CD4-positive, alpha-beta T cell (primary cell): ENCODE results near the gene ZHX3. TPM values are rescaled to one million over a fixed set of nuclear protein-coding genes. Genes with fewer than 3 reads are reported as not detected.

Experiments used
- ATAC-seq: fragments of 200-7000 bp; cut with Tn5 transposase; one replicate; pipeline ENCODE4 v1.10.0; 2022; ENCODE audit warnings: mild to moderate bottlenecking; ENCODE audit not compliant: poor library complexity
- CTCF ChIA-PET: fragments of 350-600 bp; sonication (Branson Sonifier 250); formaldehyde crosslinking; loops from one replicate; lab custom pipeline; 2021; ENCODE audit warnings: antibody characterized with exemption, inconsistent platforms; lab: Charles Lee
- POLR2A ChIA-PET: fragments of 350-600 bp; sonication (Branson Sonifier 250); formaldehyde crosslinking; loops from one replicate; lab custom pipeline; 2021; ENCODE audit warnings: antibody characterized with exemption, inconsistent platforms; lab: Charles Lee
- DNase-seq, 14 experiments: peaks; one replicate each; pipeline ENCODE4 v3.0.0-alpha.2; 2013 to 2020; ENCODE audit warnings: mixed read lengths in 2 of 14
- H3K27ac ChIP-seq, 2 donors: one replicate each; pipeline versions ENCODE4 v1.5.1 to v1.7.0; 2013; ENCODE audit warnings: low read length in 2 of 2, low read depth in 1 of 2, mild to moderate bottlenecking in 1 of 2
- H3K27me3 ChIP-seq, 2 experiments: 1 replicate in 1 of 2; 2 replicates in 1 of 2; pipeline versions ENCODE4 v1.6.1 to v1.7.0; 2013; ENCODE audit warnings: low read length in 2 of 2, control low read depth in 1 of 2, mild to moderate bottlenecking in 1 of 2, moderate library complexity in 1 of 2; ENCODE audit not compliant: insufficient read depth in 2 of 2, control insufficient read depth in 1 of 2
- H3K36me3 ChIP-seq: one replicate; pipeline ENCODE4 v1.6.1; 2013; ENCODE audit warnings: low read length, control low read depth; ENCODE audit not compliant: insufficient read depth
- H3K4me1 ChIP-seq: one replicate; pipeline ENCODE4 v1.6.1; 2013; ENCODE audit warnings: low read length, control low read depth; ENCODE audit not compliant: insufficient read depth
- H3K4me3 ChIP-seq: one replicate; pipeline ENCODE4 v1.5.1; 2013; ENCODE audit warnings: mild to moderate bottlenecking, low read length, moderate library complexity
- H3K9me3 ChIP-seq, 2 experiments: 1 replicate in 1 of 2; 2 replicates in 1 of 2; pipeline versions ENCODE4 v1.6.1 to v1.7.0; 2013; ENCODE audit warnings: low read length in 2 of 2, mild to moderate bottlenecking in 2 of 2, control low read depth in 1 of 2, moderate library complexity in 1 of 2; ENCODE audit not compliant: control insufficient read depth in 1 of 2, insufficient read depth in 1 of 2
- H3K27ac Mint-ChIP-seq: one replicate; pipeline ENCODE4 v1.8.0; 2020; ENCODE audit warnings: mixed read lengths
- H3K27me3 Mint-ChIP-seq: one replicate; pipeline ENCODE4 v1.8.0; 2021; ENCODE audit warnings: mixed read lengths
- H3K36me3 Mint-ChIP-seq: one replicate; pipeline ENCODE4 v1.8.0; 2021; ENCODE audit warnings: low read depth, mixed read lengths
- H3K4me1 Mint-ChIP-seq: one replicate; pipeline ENCODE4 v1.8.0; 2021; ENCODE audit warnings: low read depth, mixed read lengths
- H3K4me3 Mint-ChIP-seq: one replicate; pipeline ENCODE4 v1.8.0; 2020; ENCODE audit warnings: mild to moderate bottlenecking, mixed read lengths
- H3K9me3 Mint-ChIP-seq: one replicate; pipeline ENCODE4 v1.8.0; 2020; ENCODE audit warnings: mixed read lengths
- intact Hi-C, 2 experiments: fragments of 100-400 bp; cut with DNase I in 1 of 2; cut with micrococcal nuclease in 1 of 2; formaldehyde crosslinking; loops; one replicate each; pipeline versions ENCODE4 v1.15.1 to v1.9.0; 2023 to 2025; cut with DNase I, micrococcal nuclease
- total RNA-seq, 174 experiments: library from RNA in 2 of 174; stranded (reverse) in 2 of 174; gene quantifications; one replicate each; pipeline ENCODE4 v1.2.3 and lab custom pipeline; 2021 to 2026
- TF ChIP-seq, protein P1 (sequence below): fragments of 200-600 bp; IDR thresholded peaks from one replicate; pipeline ENCODE4 v1.8.0; 2022; ENCODE audit warnings: antibody characterized with exemption, mild to moderate bottlenecking

The ZHX3 gene
- total RNA-seq, 2 experiments from 2014 or later: 6.6 to 7.6 TPM

DNA sequence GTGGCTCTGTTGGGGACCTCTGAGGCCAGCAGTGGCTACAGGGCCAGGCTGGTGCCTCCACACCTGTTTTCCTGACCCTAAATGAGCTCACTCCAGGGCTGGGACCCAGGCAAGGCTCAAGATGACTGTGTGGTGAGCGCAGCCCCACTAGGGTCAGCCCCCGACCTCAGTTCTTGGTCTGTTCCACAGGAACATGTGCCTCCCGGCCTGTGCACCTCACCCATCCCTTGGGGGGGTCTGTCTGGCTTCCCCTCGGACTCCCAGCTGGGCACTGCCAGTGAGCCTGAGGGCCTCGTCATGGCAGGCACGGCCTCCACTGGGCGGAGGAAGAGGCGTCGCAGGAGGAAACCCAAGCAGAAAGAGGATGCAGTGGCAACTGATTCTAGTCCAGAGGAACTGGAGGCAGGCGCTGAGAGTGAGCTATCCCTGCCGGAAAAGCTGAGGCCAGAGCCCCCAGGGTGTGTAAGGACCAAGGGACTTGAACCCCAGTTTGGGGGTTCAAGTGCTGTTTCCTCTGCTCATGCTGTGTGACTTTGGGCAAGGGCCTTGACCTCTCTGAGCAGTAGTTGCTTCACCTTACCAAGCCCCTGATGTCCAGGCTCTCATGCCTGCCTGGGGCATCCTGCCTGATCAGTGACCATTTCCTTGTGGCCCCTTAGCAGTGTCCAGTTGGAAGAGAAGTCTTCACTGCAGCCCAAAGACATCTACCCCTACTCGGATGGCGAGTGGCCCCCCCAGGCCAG, 31.1 kb upstream of the ZHX3 start:
- DNase-seq: no peak
- no peak overlapping the region for H3K27ac ChIP-seq
- intact Hi-C loops: no loop called here
- Mint-ChIP-seq H3K27ac (no peak overlapping the region), H3K36me3 (no peaks in the 10 kb centered on the region), H3K4me1 (no peaks in the 10 kb centered on the region), H3K27me3 (no peaks in the 10 kb centered on the region), H3K9me3 (no peaks in the 10 kb centered on the region), H3K4me3 (no peak overlapping the region)
- no peaks in the 10 kb centered on the region for H3K27me3 ChIP-seq
- H3K4me3 ChIP-seq: no peak overlapping the region
- POLR2A ChIA-PET: no interaction called here
- ATAC-seq: no peak
- no peaks in the 10 kb centered on the region for H3K36me3 ChIP-seq
- peaks cover 0 to 4% of the 10 kb centered on the region in 2 experiments for H3K9me3 ChIP-seq
- no peaks in the 10 kb centered on the region for H3K4me1 ChIP-seq
- CTCF ChIA-PET: no interaction called here
- TF ChIP-seq, protein P1, sequence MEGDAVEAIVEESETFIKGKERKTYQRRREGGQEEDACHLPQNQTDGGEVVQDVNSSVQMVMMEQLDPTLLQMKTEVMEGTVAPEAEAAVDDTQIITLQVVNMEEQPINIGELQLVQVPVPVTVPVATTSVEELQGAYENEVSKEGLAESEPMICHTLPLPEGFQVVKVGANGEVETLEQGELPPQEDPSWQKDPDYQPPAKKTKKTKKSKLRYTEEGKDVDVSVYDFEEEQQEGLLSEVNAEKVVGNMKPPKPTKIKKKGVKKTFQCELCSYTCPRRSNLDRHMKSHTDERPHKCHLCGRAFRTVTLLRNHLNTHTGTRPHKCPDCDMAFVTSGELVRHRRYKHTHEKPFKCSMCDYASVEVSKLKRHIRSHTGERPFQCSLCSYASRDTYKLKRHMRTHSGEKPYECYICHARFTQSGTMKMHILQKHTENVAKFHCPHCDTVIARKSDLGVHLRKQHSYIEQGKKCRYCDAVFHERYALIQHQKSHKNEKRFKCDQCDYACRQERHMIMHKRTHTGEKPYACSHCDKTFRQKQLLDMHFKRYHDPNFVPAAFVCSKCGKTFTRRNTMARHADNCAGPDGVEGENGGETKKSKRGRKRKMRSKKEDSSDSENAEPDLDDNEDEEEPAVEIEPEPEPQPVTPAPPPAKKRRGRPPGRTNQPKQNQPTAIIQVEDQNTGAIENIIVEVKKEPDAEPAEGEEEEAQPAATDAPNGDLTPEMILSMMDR: no peak

DNA sequence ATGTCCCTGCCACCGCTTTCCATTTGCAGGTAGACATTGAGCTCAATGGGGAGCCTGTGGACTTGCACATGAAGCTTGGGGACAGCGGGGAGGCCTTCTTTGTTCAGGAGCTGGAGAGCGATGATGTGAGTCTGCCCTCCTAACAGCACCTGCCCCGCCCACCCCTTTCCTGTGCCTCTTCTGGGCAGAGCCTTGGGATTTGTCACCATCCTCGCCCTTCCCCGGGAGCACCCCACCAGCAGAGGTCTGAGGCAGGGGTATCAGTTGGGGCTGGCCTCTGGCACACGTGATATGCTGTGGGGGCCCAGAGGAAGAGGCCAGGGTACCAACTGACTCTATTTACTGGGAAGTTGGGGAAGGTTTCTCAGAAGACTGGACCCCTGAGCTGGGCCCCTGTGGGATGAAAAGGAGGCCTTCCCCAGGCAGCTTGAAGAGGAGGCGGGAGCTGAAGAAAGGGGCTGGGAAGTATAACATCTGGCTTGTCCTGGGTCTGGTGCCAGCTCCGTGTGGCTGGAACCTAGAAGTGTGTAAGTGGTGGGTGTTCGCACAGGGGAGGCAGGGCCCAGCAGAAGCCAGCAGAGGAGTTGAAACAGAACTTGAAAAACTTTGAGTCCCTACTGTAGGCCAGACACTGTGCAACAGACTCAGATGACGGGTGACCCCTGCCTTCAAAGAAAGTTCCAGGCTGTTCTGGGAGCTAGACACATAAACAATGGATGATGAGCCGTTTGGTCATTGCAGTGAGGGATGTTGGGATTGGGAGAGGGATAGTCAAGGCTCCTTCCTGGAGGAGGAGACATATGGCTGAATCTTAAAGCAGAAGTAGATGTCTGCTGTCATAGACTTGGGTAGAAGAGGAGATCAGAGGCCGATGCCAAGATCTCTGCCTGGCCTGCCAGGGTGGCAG, 30.2 kb upstream of the ZHX3 start:
- intact Hi-C loops: no loop called here
- ATAC-seq (no peak), DNase-seq (no peak)
- H3K36me3 ChIP-seq: no peaks in the 10 kb centered on the region
- no peaks in the 10 kb centered on the region for H3K36me3 Mint-ChIP-seq
- no peaks in the 10 kb centered on the region for H3K27me3 ChIP-seq
- no peak overlapping the region for H3K4me3 Mint-ChIP-seq
- H3K27ac Mint-ChIP-seq: no peak overlapping the region
- no peaks in the 10 kb centered on the region for H3K9me3 Mint-ChIP-seq
- H3K4me1 ChIP-seq: no peaks in the 10 kb centered on the region
- no peaks in the 10 kb centered on the region for H3K4me1 Mint-ChIP-seq
- peaks cover 0 to 4% of the 10 kb centered on the region in 2 experiments for H3K9me3 ChIP-seq
- TF ChIP-seq, protein P1: no peak
- H3K27ac ChIP-seq: no peak overlapping the region
- no peak overlapping the region for H3K4me3 ChIP-seq
- CTCF ChIA-PET: no interaction called here
- POLR2A ChIA-PET: no interaction called here
- no peaks in the 10 kb centered on the region for H3K27me3 Mint-ChIP-seq

DNA sequence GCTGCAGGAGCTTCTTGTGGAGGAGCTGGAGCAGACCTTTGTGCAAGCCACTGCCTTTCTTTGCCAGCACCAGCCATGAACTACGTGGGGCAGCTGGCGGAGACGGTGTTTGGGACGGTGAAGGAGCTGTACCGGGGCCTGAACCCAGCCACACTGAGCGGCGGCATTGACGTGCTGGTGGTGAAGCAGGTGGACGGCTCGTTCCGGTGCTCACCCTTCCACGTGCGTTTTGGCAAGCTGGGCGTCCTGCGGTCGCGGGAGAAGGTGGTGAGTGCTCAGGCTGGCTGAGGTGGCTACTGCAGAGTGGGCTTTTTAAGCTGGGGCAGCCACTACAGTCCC, 28.2 kb upstream of the ZHX3 start:
- no peak overlapping the region for H3K4me3 Mint-ChIP-seq
- intact Hi-C loops: no loop called here
- TF ChIP-seq, protein P1: no peak
- no peaks in the 10 kb centered on the region for H3K36me3 ChIP-seq
- H3K9me3 ChIP-seq: peaks cover 0 to 4% of the 10 kb centered on the region in 2 experiments
- no peaks in the 10 kb centered on the region for H3K36me3 Mint-ChIP-seq
- no peaks in the 10 kb centered on the region for H3K27me3 ChIP-seq
- ATAC-seq (no peak), DNase-seq (no peak)
- H3K27ac Mint-ChIP-seq: no peak overlapping the region
- H3K4me3 ChIP-seq: no peak overlapping the region
- CTCF ChIA-PET: no interaction called here
- no peaks in the 10 kb centered on the region for H3K9me3 Mint-ChIP-seq
- no peaks in the 10 kb centered on the region for H3K27me3 Mint-ChIP-seq
- no peak overlapping the region for H3K27ac ChIP-seq
- H3K4me1 Mint-ChIP-seq: no peaks in the 10 kb centered on the region
- POLR2A ChIA-PET: no interaction called here
- peaks cover 3% of the 10 kb centered on the region for H3K4me1 ChIP-seq
